Liver (tissue), 9 donors: ENCODE results near the gene PFN4. TPM values are rescaled to one million over a fixed set of nuclear protein-coding genes. Genes with fewer than 3 reads are reported as not detected.

Experiments
- DNase-seq: peaks from one replicate; pipeline ENCODE4 v3.0.0-alpha.2; 2017; ENCODE audit warnings: low spot score
- H3K27ac ChIP-seq, 2 donors: one replicate each; pipeline ENCODE4 v1.7.0; 2013; ENCODE audit warnings: inconsistent platforms in 2 of 2, low read length in 2 of 2, control low read depth in 1 of 2, low read depth in 1 of 2, mild to moderate bottlenecking in 1 of 2
- H3K27me3 ChIP-seq, 4 donors: one replicate each; pipeline versions ENCODE4 v1.6.1 to v1.7.0; 2013; ENCODE audit warnings: low read length in 3 of 4, inconsistent platforms in 1 of 4, mild to moderate bottlenecking in 1 of 4, moderate library complexity in 1 of 4; ENCODE audit not compliant: control insufficient read depth in 4 of 4, insufficient read depth in 4 of 4
- H3K36me3 ChIP-seq, 4 donors: one replicate each; pipeline versions ENCODE4 v1.6.1 to v1.7.0; 2013; ENCODE audit warnings: low read length in 3 of 4, mild to moderate bottlenecking in 3 of 4, low read depth in 1 of 4, moderate library complexity in 1 of 4; ENCODE audit not compliant: control insufficient read depth in 4 of 4, insufficient read depth in 3 of 4
- H3K4me1 ChIP-seq, 4 donors: one replicate each; pipeline versions ENCODE4 v1.6.1 to v1.7.0; 2013; ENCODE audit warnings: low read length in 3 of 4, mild to moderate bottlenecking in 3 of 4, moderate library complexity in 1 of 4; ENCODE audit not compliant: control insufficient read depth in 4 of 4, insufficient read depth in 4 of 4
- H3K4me3 ChIP-seq, 3 donors: one replicate each; pipeline versions ENCODE4 v1.6.1 to v1.7.0; 2013; ENCODE audit warnings: low read length in 3 of 3, control low read depth in 1 of 3, low read depth in 1 of 3, mild to moderate bottlenecking in 1 of 3
- H3K9ac ChIP-seq, 2 donors: one replicate each; pipeline ENCODE4 v1.7.0; 2013; ENCODE audit warnings: low read length in 2 of 2, mild to moderate bottlenecking in 2 of 2, moderate library complexity in 2 of 2, control low read depth in 1 of 2, low read depth in 1 of 2
- H3K9me3 ChIP-seq, 4 donors: one replicate each; pipeline versions ENCODE4 v1.6.1 to v1.7.0; 2013; ENCODE audit warnings: low read length in 3 of 4; ENCODE audit not compliant: control insufficient read depth in 4 of 4
- CTCF ChIP-seq: fragments of 150-350 bp; IDR thresholded peaks from 2 replicates; pipeline ENCODE4 v1.5.1; 2017; ENCODE audit warnings: improper control_type of control experiment, low read depth, low read length; ENCODE audit not compliant: missing input control
- EGR1 ChIP-seq, 2 donors: IDR thresholded peaks; 2 replicates each; pipeline ENCODE4 v1.6.1; 2016 to 2018; ENCODE audit warnings: antibody characterized with exemption in 2 of 2, low read depth in 2 of 2
- FOXA1 ChIP-seq: IDR thresholded peaks from 2 replicates; pipeline ENCODE4 v1.6.1; 2016; ENCODE audit warnings: antibody characterized with exemption
- FOXA2 ChIP-seq: IDR thresholded peaks from 2 replicates; pipeline ENCODE4 v1.6.1; 2016; ENCODE audit warnings: antibody characterized with exemption
- GABPA ChIP-seq, 2 donors: IDR thresholded peaks in 1 of 2; conservative IDR thresholded peaks in 1 of 2; 2 replicates each; pipeline ENCODE4 v1.6.1; 2016; ENCODE audit warnings: antibody characterized with exemption in 2 of 2, mild to moderate bottlenecking in 1 of 2, moderate library complexity in 1 of 2
- HNF4A ChIP-seq, 2 donors: conservative IDR thresholded peaks; 2 replicates each; pipeline ENCODE4 v1.6.1; 2016; ENCODE audit warnings: antibody characterized with exemption in 2 of 2, mild to moderate bottlenecking in 2 of 2
- JUND ChIP-seq, 2 donors: IDR thresholded peaks; 2 replicates each; pipeline ENCODE4 v1.6.1; 2016; ENCODE audit warnings: antibody characterized with exemption in 2 of 2
- RAD21 ChIP-seq, 2 donors: IDR thresholded peaks; 2 replicates each; pipeline ENCODE4 v1.6.1; 2016; ENCODE audit warnings: antibody characterized with exemption in 2 of 2, mild to moderate bottlenecking in 2 of 2
- SP1 ChIP-seq: IDR thresholded peaks from 2 replicates; pipeline ENCODE4 v1.6.1; 2018; ENCODE audit warnings: antibody characterized with exemption, mild to moderate bottlenecking
- TAF1 ChIP-seq: conservative IDR thresholded peaks from 2 replicates; pipeline ENCODE4 v1.6.1; 2016; ENCODE audit warnings: antibody characterized with exemption, mild to moderate bottlenecking
- YY1 ChIP-seq: IDR thresholded peaks from 2 replicates; pipeline ENCODE4 v1.6.1; 2016; ENCODE audit warnings: antibody characterized with exemption, mild to moderate bottlenecking
- WGBS: extraction: QIAGEN DNeasy Blood & Tissue Kit; methylation state at CpG from one replicate; pipeline ENCODE4 v1.1.7; 2013; 5-methylcytosine and 5-hydroxymethylcytosine counted together
- polyA plus RNA-seq, 2 donors: library from polyadenylated mRNA; stranded (reverse) in 1 of 2; unstranded in 1 of 2; fragments of 200-250 nt in 1 of 2; fragments of >200 nt in 1 of 2; fragmentation: Nextera tagmentation in 1 of 2; extraction: Ambion mirVana in 1 of 2; gene quantifications; one replicate each; pipeline versions ENCODE4 v1.2.1 to v1.2.3, GENCODE V29; 2013 to 2015
- total RNA-seq, 2 donors: library from RNA; depleted of rRNA; stranded (reverse); fragments of >200 nt; gene quantifications; one replicate each; pipeline ENCODE4 v1.2.3, GENCODE V29; 2014
- TF ChIP-seq, protein P1 (sequence below): IDR thresholded peaks from 2 replicates; pipeline ENCODE4 v1.6.1; 2016; ENCODE audit warnings: antibody characterized with exemption, mild to moderate bottlenecking
- TF ChIP-seq, protein P2 (sequence below): IDR thresholded peaks from 2 replicates; pipeline ENCODE4 v1.6.1; 2016; ENCODE audit warnings: antibody characterized with exemption
- TF ChIP-seq, protein P3 (sequence below): IDR thresholded peaks from 2 replicates; pipeline ENCODE4 v1.6.1; 2016; ENCODE audit warnings: antibody characterized with exemption
- TF ChIP-seq, protein P4 (sequence below): IDR thresholded peaks from 2 replicates; pipeline ENCODE4 v1.6.1; 2016; ENCODE audit warnings: antibody characterized with exemption
- donor health status: healthy.
- donor health status: healthy.
- donor health status: healthy.
- donor health status: healthy.
- donor health status: healthy.

Gene PFN4
- total and polyA plus RNA-seq, 4 donors, result 0.12 to 0.51 (median 0.40) TPM; not detected in 1

GRCh38 chr2:24163186-24163585, 40.1 kb upstream of the PFN4 start:
- WGBS, result 54% methylated on average over 3 of the region's 3 CpGs
- H3K27me3 ChIP-seq, result no peaks in the 10 kb centered on the region
- DNase-seq, result no peak
- TF ChIP-seq GABPA (IDR thresholded peaks at IDR 0.05 in 1 of 2, conservative IDR thresholded peaks at IDR 0.05 in 1 of 2) (no peak), CTCF (no peak), RAD21 (IDR thresholded peaks at IDR 0.05) (no peak), YY1 (no peak), FOXA2 (no peak), SP1 (no peak), FOXA1 (no peak), EGR1 (IDR thresholded peaks at IDR 0.05; ENCODE audit: low read depth in 2 of 2) (no peak), TAF1 (no peak), JUND (IDR thresholded peaks at IDR 0.05) (no peak), HNF4A (conservative IDR thresholded peaks at IDR 0.05) (no peak)
- TF ChIP-seq, protein P1, sequence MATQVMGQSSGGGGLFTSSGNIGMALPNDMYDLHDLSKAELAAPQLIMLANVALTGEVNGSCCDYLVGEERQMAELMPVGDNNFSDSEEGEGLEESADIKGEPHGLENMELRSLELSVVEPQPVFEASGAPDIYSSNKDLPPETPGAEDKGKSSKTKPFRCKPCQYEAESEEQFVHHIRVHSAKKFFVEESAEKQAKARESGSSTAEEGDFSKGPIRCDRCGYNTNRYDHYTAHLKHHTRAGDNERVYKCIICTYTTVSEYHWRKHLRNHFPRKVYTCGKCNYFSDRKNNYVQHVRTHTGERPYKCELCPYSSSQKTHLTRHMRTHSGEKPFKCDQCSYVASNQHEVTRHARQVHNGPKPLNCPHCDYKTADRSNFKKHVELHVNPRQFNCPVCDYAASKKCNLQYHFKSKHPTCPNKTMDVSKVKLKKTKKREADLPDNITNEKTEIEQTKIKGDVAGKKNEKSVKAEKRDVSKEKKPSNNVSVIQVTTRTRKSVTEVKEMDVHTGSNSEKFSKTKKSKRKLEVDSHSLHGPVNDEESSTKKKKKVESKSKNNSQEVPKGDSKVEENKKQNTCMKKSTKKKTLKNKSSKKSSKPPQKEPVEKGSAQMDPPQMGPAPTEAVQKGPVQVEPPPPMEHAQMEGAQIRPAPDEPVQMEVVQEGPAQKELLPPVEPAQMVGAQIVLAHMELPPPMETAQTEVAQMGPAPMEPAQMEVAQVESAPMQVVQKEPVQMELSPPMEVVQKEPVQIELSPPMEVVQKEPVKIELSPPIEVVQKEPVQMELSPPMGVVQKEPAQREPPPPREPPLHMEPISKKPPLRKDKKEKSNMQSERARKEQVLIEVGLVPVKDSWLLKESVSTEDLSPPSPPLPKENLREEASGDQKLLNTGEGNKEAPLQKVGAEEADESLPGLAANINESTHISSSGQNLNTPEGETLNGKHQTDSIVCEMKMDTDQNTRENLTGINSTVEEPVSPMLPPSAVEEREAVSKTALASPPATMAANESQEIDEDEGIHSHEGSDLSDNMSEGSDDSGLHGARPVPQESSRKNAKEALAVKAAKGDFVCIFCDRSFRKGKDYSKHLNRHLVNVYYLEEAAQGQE, result no peak
- TF ChIP-seq, protein P2, sequence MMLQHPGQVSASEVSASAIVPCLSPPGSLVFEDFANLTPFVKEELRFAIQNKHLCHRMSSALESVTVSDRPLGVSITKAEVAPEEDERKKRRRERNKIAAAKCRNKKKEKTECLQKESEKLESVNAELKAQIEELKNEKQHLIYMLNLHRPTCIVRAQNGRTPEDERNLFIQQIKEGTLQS, result no peak
- TF ChIP-seq, protein P3, sequence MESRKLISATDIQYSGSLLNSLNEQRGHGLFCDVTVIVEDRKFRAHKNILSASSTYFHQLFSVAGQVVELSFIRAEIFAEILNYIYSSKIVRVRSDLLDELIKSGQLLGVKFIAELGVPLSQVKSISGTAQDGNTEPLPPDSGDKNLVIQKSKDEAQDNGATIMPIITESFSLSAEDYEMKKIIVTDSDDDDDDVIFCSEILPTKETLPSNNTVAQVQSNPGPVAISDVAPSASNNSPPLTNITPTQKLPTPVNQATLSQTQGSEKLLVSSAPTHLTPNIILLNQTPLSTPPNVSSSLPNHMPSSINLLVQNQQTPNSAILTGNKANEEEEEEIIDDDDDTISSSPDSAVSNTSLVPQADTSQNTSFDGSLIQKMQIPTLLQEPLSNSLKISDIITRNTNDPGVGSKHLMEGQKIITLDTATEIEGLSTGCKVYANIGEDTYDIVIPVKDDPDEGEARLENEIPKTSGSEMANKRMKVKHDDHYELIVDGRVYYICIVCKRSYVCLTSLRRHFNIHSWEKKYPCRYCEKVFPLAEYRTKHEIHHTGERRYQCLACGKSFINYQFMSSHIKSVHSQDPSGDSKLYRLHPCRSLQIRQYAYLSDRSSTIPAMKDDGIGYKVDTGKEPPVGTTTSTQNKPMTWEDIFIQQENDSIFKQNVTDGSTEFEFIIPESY, result no peak
- H3K9ac ChIP-seq, result no peak overlapping the region
- H3K4me3 ChIP-seq, result no peak overlapping the region
- H3K4me1 ChIP-seq, result no peaks in the 10 kb centered on the region
- H3K27ac ChIP-seq, result no peak overlapping the region
- H3K36me3 ChIP-seq, result no peaks in the 10 kb centered on the region
- no peaks in the 10 kb centered on the region for H3K9me3 ChIP-seq

DNA sequence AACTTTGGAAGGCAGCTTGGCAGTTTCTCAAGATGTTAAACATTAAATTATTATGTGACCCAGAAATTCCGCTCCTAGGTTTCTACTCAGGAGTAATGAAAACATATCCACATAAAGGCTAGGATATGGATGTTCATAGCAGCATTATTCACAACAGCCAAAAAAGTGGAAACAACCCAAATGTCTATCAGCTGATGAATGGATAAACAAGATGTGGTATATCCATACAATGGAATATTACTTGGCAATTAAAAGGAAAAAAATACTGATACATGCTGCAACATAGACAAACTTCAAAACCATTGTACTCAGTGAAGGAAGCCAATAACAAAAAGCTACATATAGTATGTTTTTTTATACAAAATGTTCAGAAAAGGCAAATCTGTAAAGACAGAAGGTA, 39.4 kb upstream of the PFN4 start:
- TF ChIP-seq, protein P4, sequence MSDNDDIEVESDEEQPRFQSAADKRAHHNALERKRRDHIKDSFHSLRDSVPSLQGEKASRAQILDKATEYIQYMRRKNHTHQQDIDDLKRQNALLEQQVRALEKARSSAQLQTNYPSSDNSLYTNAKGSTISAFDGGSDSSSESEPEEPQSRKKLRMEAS, result no peak
- H3K27me3 ChIP-seq, result no peaks in the 10 kb centered on the region
- H3K9ac ChIP-seq, result no peak overlapping the region
- no peak overlapping the region for H3K27ac ChIP-seq
- H3K4me1 ChIP-seq, result no peaks in the 10 kb centered on the region
- no peak for DNase-seq
- no peaks in the 10 kb centered on the region for H3K36me3 ChIP-seq
- no peak overlapping the region for H3K4me3 ChIP-seq
- no peaks in the 10 kb centered on the region for H3K9me3 ChIP-seq
- 97% methylated on average over 1 of the region's 1 CpG for WGBS
